ENCODE data around the gene CAP2. TPM values are rescaled to one million over a fixed set of nuclear protein-coding genes. Genes with fewer than 3 reads are reported as not detected.

CAP2 gene
- total RNA-seq, 1 experiment from 2014 or later = 11.5 TPM

DNA sequence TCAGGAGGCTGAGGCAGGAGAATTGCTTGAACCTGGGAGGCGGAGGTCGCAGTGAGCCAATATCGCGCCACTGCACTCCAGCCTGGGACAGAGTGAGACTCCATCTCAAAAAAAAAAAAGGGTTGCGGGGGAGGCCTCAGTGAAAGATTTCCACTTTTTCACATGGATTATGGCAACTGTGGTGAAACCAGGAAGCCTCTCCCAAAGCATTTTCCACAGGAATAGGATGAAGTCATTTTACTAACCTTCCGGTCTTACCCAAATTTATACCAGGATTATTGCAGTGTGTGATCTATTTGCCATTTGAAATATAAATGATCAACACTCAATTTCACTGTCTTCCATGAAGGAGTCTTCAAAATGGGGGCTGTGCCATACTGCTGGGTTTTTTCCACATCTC, 113.1 kb downstream of the CAP2 start:
- TF ChIP-seq, protein P1, sequence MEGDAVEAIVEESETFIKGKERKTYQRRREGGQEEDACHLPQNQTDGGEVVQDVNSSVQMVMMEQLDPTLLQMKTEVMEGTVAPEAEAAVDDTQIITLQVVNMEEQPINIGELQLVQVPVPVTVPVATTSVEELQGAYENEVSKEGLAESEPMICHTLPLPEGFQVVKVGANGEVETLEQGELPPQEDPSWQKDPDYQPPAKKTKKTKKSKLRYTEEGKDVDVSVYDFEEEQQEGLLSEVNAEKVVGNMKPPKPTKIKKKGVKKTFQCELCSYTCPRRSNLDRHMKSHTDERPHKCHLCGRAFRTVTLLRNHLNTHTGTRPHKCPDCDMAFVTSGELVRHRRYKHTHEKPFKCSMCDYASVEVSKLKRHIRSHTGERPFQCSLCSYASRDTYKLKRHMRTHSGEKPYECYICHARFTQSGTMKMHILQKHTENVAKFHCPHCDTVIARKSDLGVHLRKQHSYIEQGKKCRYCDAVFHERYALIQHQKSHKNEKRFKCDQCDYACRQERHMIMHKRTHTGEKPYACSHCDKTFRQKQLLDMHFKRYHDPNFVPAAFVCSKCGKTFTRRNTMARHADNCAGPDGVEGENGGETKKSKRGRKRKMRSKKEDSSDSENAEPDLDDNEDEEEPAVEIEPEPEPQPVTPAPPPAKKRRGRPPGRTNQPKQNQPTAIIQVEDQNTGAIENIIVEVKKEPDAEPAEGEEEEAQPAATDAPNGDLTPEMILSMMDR (conservative IDR thresholded peaks at IDR 0.05) = no peak
- no peaks in the 10 kb centered on the region for H3K23me2 ChIP-seq (ENCODE audit: insufficient read length, low read depth, low read length, poor library complexity, severe bottlenecking)
- H2BK5ac ChIP-seq (ENCODE audit: insufficient read length, low read length) = no peak overlapping the region
- H2BK20ac ChIP-seq (ENCODE audit: low read depth, low read length, poor library complexity, severe bottlenecking) = no peak overlapping the region
- peaks cover 0 to 2% (median 0%) of the 10 kb centered on the region in 3 experiments; a peak in 1 of 7 replicates for H3K36me3 Mint-ChIP-seq (ENCODE audit: insufficient read depth in 1 of 3, low read depth in 3 of 3)
- H3K27ac Mint-ChIP-seq = no peak overlapping the region
- peaks cover 4% of the 10 kb centered on the region; the same call in 1 of the 2 replicates for H3K4me1 ChIP-seq (ENCODE audit: insufficient read depth, low read length)
- no peak overlapping the region for H4K8ac ChIP-seq (replicated peaks; ENCODE audit: insufficient read length, low read depth, low read length)
- H3K27me3 ChIP-seq (ENCODE audit: insufficient read depth, low read length) = no peaks in the 10 kb centered on the region
- H3K14ac ChIP-seq (ENCODE audit: insufficient read depth, low read length) = no peak overlapping the region
- H3K4me1 Mint-ChIP-seq = peaks cover 6 to 8% of the 10 kb centered on the region in 2 experiments
- H3K79me2 ChIP-seq (ENCODE audit: insufficient read depth, low read length) = no peaks in the 10 kb centered on the region
- no peak overlapping the region for H2BK120ac ChIP-seq (ENCODE audit: low read depth, low read length, poor library complexity, severe bottlenecking)
- H3K23ac ChIP-seq (ENCODE audit: insufficient read length, low read depth, low read length) = no peak overlapping the region
- H3K9me3 Mint-ChIP-seq = no peaks in the 10 kb centered on the region
- no peak overlapping the region for H3K27ac ChIP-seq (ENCODE audit: insufficient read length, low read depth, low read length)
- H3K9ac ChIP-seq (ENCODE audit: extremely low read depth, insufficient read length, low read length) = no peak overlapping the region
- H3K56ac ChIP-seq (ENCODE audit: insufficient read length, low read depth, low read length) = no peak overlapping the region
- H3T11ph ChIP-seq (ENCODE audit: low read length) = no peak overlapping the region
- H3K79me1 ChIP-seq (ENCODE audit: insufficient read depth, low read depth, low read length, poor library complexity, severe bottlenecking) = no peaks in the 10 kb centered on the region
- H2AFZ ChIP-seq (ENCODE audit: low read length) = no peak overlapping the region
- H3K27me3 Mint-ChIP-seq (ENCODE audit: low read depth) = no peaks in the 10 kb centered on the region
- H2BK12ac ChIP-seq (ENCODE audit: insufficient read length, low read depth, low read length) = no peak overlapping the region
- H3K18ac ChIP-seq (ENCODE audit: insufficient read length, low read depth, low read length) = no peak overlapping the region
- WGBS (ENCODE audit: extremely low coverage, insufficient read length, low lambda C conversion rate) = no CpG with 5 or more reads among the region's 6 CpGs
- H3K4ac ChIP-seq (ENCODE audit: low read depth, low read length) = no peak overlapping the region
- H4K5ac ChIP-seq (ENCODE audit: insufficient read length, low read depth, low read length) = no peak overlapping the region
- H3K4me2 ChIP-seq (ENCODE audit: insufficient read depth, insufficient read length, low read length) = no peak overlapping the region
- no peak for DNase-seq
- no peak overlapping the region for H2BK15ac ChIP-seq (ENCODE audit: low read depth, low read length)
- no peak overlapping the region for H3K4me3 Mint-ChIP-seq
- no peaks in the 10 kb centered on the region for H4K20me1 ChIP-seq (ENCODE audit: control insufficient read depth, insufficient read depth, insufficient read length)
- H3K9me3 ChIP-seq (ENCODE audit: control insufficient read depth, low read depth, low read length) = no peaks in the 10 kb centered on the region
- H4K91ac ChIP-seq (ENCODE audit: insufficient read length, low read depth, low read length) = no peak overlapping the region
- H2AK5ac ChIP-seq (ENCODE audit: insufficient read length, low read length) = no peak overlapping the region
